GM19324 (cell line): Measurements from ENCODE around the gene FBXO48.

Experiments used
- ATAC-seq: cut with Tn5 transposase; IDR thresholded peaks from one replicate; pipeline ENCODE4 v1.9.1; 2021; ENCODE audit warnings: mild to moderate bottlenecking, moderate library complexity; ENCODE audit not compliant: unreplicated experiment, low FRiP score

Gene FBXO48

GRCh38 chr2:68438455-68439303 lies 28.4 kb downstream of the FBXO48 start:
- no peak for ATAC-seq

- no peak for ATAC-seq
Observed at GRCh38 chr2:68436270-68436669, 30.8 kb downstream of the FBXO48 start.

GRCh38 chr2:68435615-68436014 lies 31.5 kb downstream of the FBXO48 start:
- ATAC-seq, result no peak

- ATAC-seq, result no peak
Observed at GRCh38 chr2:68434981-68435380, 32.1 kb downstream of the FBXO48 start.

GRCh38 chr2:68432696-68433658 lies 34.1 kb downstream of the FBXO48 start:
- ATAC-seq, result no peak

GRCh38 chr2:68431316-68431972 lies 35.6 kb downstream of the FBXO48 start:
- ATAC-seq, result no peak

GRCh38 chr2:68429311-68429826 lies 37.7 kb downstream of the FBXO48 start:
- ATAC-seq, result no peak

GRCh38 chr2:68428746-68429145 lies 38.3 kb downstream of the FBXO48 start:
- ATAC-seq, result no peak

- no peak for ATAC-seq
Observed at GRCh38 chr2:68428126-68428525, 39.0 kb downstream of the FBXO48 start.

- no peak for ATAC-seq
Observed at GRCh38 chr2:68426848-68427579, 40.1 kb downstream of the FBXO48 start.

- no peak for ATAC-seq
Observed at GRCh38 chr2:68426446-68426845, 40.6 kb downstream of the FBXO48 start.

GRCh38 chr2:68425503-68425902 lies 41.6 kb downstream of the FBXO48 start:
- no peak for ATAC-seq

GRCh38 chr2:68423966-68424650 lies 43.0 kb downstream of the FBXO48 start:
- peak; percentile 79 for ATAC-seq

GRCh38 chr2:68420254-68420910 lies 46.7 kb downstream of the FBXO48 start:
- ATAC-seq, result no peak

- no peak for ATAC-seq
Observed at GRCh38 chr2:68418855-68419254, 48.2 kb downstream of the FBXO48 start.

GRCh38 chr2:68418419-68418818 lies 48.7 kb downstream of the FBXO48 start:
- no peak for ATAC-seq

- no peak for ATAC-seq
Observed at GRCh38 chr2:68417926-68418325, 49.2 kb downstream of the FBXO48 start.

GRCh38 chr2:68416081-68416675 lies 50.9 kb downstream of the FBXO48 start:
- ATAC-seq, result no peak
